Breast epithelium (tissue), 4 donors: Measurements from ENCODE around the gene UNC5CL. TPM values are rescaled to one million over a fixed set of nuclear protein-coding genes. Genes with fewer than 3 reads are reported as not detected.

Source experiments
- DNase-seq, 2 donors: peaks; one replicate each; pipeline ENCODE4 v3.0.0-alpha.2; 2019; ENCODE audit warnings: low spot score in 2 of 2
- H3K27ac ChIP-seq, 2 donors: fragments of 200-600 bp; sonication (generic) in 1 of 2; one replicate each; pipeline ENCODE4 v1.5.1; 2016 to 2019; ENCODE audit warnings: mild to moderate bottlenecking in 1 of 2
- H3K27me3 ChIP-seq, 2 donors: fragments of 200-600 bp; sonication (generic) in 1 of 2; one replicate each; pipeline versions ENCODE4 v1.5.1 to v1.6.0; 2017 to 2019; ENCODE audit warnings: control low read depth in 1 of 2, mild to moderate bottlenecking in 1 of 2
- H3K36me3 ChIP-seq: fragments of 200-600 bp; one replicate; pipeline ENCODE4 v1.5.1; 2019
- H3K4me1 ChIP-seq, 2 donors: fragments of 200-600 bp; sonication (generic); one replicate each; pipeline ENCODE4 v1.5.1; 2016 to 2019; ENCODE audit warnings: control low read depth in 1 of 2
- H3K4me3 ChIP-seq, 3 donors: fragments of 200-600 bp; sonication (generic); 1 replicate in 2 of 3; 2 replicates in 1 of 3; pipeline ENCODE4 v1.5.1; 2016 to 2019; ENCODE audit warnings: mild to moderate bottlenecking in 3 of 3, moderate library complexity in 2 of 3
- H3K9me3 ChIP-seq, 2 donors: fragments of 200-600 bp; sonication (generic) in 1 of 2; one replicate each; pipeline ENCODE4 v1.5.1; 2016 to 2019; ENCODE audit warnings: control low read depth in 1 of 2
- POLR2A ChIP-seq: fragments of 450-650 bp; IDR thresholded peaks from one replicate; pipeline ENCODE4 v1.6.1; 2016; ENCODE audit warnings: antibody characterized with exemption, mild to moderate bottlenecking, moderate library complexity
- POLR2AphosphoS5 ChIP-seq, 3 donors: sonication (generic); formaldehyde crosslinking; IDR thresholded peaks; one replicate each; pipeline ENCODE4 v1.6.1; 2017; ENCODE audit warnings: antibody characterized with exemption in 3 of 3
- intact Hi-C: fragments of 100-400 bp; cut with DNase I; formaldehyde crosslinking; loops from one replicate; pipeline ENCODE4 v1.15.1; 2023; ENCODE audit warnings: low total_unique reads
- total RNA-seq, 3 donors: library from RNA; depleted of rRNA; stranded (reverse); fragments of >200 nt; gene quantifications; one replicate each; pipeline ENCODE4 v1.1.0, GENCODE V29; 2016
- TF ChIP-seq, protein P1 (sequence below), 3 donors: fragments of 450-650 bp; IDR thresholded peaks; one replicate each; pipeline ENCODE4 v1.5.1; 2016 to 2017; ENCODE audit warnings: antibody characterized with exemption in 3 of 3, mild to moderate bottlenecking in 3 of 3, moderate library complexity in 3 of 3

The UNC5CL gene
- total RNA-seq, 3 donors from 2014 or later, result 1.1 to 2.0 (median 1.8) TPM

- no peaks in the 10 kb centered on the region for H3K27me3 ChIP-seq
- TF ChIP-seq, protein P1, sequence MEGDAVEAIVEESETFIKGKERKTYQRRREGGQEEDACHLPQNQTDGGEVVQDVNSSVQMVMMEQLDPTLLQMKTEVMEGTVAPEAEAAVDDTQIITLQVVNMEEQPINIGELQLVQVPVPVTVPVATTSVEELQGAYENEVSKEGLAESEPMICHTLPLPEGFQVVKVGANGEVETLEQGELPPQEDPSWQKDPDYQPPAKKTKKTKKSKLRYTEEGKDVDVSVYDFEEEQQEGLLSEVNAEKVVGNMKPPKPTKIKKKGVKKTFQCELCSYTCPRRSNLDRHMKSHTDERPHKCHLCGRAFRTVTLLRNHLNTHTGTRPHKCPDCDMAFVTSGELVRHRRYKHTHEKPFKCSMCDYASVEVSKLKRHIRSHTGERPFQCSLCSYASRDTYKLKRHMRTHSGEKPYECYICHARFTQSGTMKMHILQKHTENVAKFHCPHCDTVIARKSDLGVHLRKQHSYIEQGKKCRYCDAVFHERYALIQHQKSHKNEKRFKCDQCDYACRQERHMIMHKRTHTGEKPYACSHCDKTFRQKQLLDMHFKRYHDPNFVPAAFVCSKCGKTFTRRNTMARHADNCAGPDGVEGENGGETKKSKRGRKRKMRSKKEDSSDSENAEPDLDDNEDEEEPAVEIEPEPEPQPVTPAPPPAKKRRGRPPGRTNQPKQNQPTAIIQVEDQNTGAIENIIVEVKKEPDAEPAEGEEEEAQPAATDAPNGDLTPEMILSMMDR (IDR thresholded peaks at IDR 0.05), result no peak
- no peak for TF ChIP-seq POLR2AphosphoS5 (IDR thresholded peaks at IDR 0.05)
- no peaks in the 10 kb centered on the region for H3K4me1 ChIP-seq
- H3K27ac ChIP-seq, result no peak overlapping the region
- no peaks in the 10 kb centered on the region for H3K36me3 ChIP-seq
- no peak for DNase-seq
- H3K4me3 ChIP-seq, result no peak overlapping the region
- no peaks in the 10 kb centered on the region for H3K9me3 ChIP-seq
- intact Hi-C loops, result no loop called here
Measured at GRCh38 chr6:41051873-41052272, 12.9 kb upstream of the UNC5CL start.

- H3K27me3 ChIP-seq, result no peaks in the 10 kb centered on the region
- no peak for DNase-seq
- no peak overlapping the region for H3K4me3 ChIP-seq
- H3K36me3 ChIP-seq, result no peaks in the 10 kb centered on the region
- intact Hi-C loops, result no loop called here
- no peaks in the 10 kb centered on the region for H3K9me3 ChIP-seq
- TF ChIP-seq, protein P1 (IDR thresholded peaks at IDR 0.05), result no peak
- TF ChIP-seq POLR2AphosphoS5 (IDR thresholded peaks at IDR 0.05) (no peak), POLR2A (no peak)
- no peak overlapping the region for H3K27ac ChIP-seq
- H3K4me1 ChIP-seq, result no peaks in the 10 kb centered on the region
Measured at GRCh38 chr6:41050536-41050935, 11.5 kb upstream of the UNC5CL start.

DNA sequence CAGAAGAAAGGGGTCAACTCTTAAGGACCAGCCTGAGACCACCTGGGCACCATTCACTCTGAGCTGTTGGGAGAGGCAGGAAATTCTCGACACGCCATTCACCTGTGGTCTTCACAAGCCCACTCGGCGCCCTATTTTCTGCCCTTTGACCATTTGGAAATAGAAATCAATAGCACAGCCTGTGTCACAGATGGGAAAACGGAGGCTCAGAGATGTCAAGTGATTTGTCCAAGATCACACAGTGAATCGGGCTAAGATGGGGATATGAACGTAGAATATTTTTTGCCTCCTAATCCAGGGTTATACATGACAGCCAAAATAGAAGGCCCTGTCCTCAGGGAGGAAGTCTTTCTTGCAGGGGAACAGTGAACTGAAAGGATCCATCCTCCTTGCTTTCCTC, 10.9 kb upstream of the UNC5CL start:
- H3K36me3 ChIP-seq, result no peaks in the 10 kb centered on the region
- no peaks in the 10 kb centered on the region for H3K9me3 ChIP-seq
- no peak overlapping the region for H3K27ac ChIP-seq
- H3K4me3 ChIP-seq, result no peak overlapping the region
- intact Hi-C loops, result no loop called here
- TF ChIP-seq POLR2AphosphoS5 (IDR thresholded peaks at IDR 0.05), result no peak
- TF ChIP-seq, protein P1 (IDR thresholded peaks at IDR 0.05), result no peak
- no peaks in the 10 kb centered on the region for H3K4me1 ChIP-seq
- H3K27me3 ChIP-seq, result no peaks in the 10 kb centered on the region
- DNase-seq, result no peak

DNA sequence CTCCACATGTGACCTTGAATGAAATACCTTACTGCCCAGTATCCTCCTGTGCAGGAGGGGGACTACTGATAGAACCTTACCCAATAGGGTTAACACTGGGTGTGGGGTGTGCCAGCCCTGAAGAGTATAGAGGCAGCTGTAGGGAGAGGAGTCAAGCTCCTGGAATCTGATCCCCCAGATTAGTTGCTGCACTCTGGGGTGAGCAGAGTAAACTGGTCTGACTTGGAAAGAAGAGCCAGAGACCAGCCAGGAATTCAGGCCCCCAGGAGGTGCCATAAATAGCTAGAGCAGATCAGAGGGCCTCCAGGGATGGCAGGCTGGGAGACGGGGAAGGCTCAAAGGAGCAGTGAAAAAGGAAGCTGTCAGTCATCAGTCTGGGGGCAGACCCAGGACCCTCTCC, 10.5 kb upstream of the UNC5CL start:
- Histone ChIP-seq H3K9me3 (no peaks in the 10 kb centered on the region), H3K4me3 (no peak overlapping the region), H3K27ac (no peak overlapping the region), H3K4me1 (no peaks in the 10 kb centered on the region), H3K36me3 (no peaks in the 10 kb centered on the region), H3K27me3 (no peaks in the 10 kb centered on the region)
- TF ChIP-seq POLR2AphosphoS5 (IDR thresholded peaks at IDR 0.05), result no peak
- TF ChIP-seq POLR2A, result no peak
- TF ChIP-seq, protein P1 (IDR thresholded peaks at IDR 0.05), result no peak
- intact Hi-C loops, result no loop called here
- no peak for DNase-seq

- Histone ChIP-seq H3K4me1 (no peaks in the 10 kb centered on the region), H3K27me3 (no peaks in the 10 kb centered on the region), H3K27ac (no peak overlapping the region), H3K36me3 (no peaks in the 10 kb centered on the region), H3K4me3 (no peak overlapping the region), H3K9me3 (no peaks in the 10 kb centered on the region)
- DNase-seq, result no peak
- TF ChIP-seq, protein P1 (IDR thresholded peaks at IDR 0.05), result no peak
- TF ChIP-seq POLR2AphosphoS5 (IDR thresholded peaks at IDR 0.05) (no peak), POLR2A (no peak)
- intact Hi-C loops, result no loop called here
Measured at GRCh38 chr6:41047745-41048732, 9.0 kb upstream of the UNC5CL start.
